Activated effector memory CD4-positive, alpha-beta T cell treated with anti-CD3 and anti-CD28 coated beads, Interleukin-2, amount 50 U/mL, for 16 hours (primary cell): ENCODE data around the gene EVI5.
"Not testable (repeated sequence)": the region's sequence is repeated elsewhere in the genome, so short reads cannot be mapped to it uniquely, and the experiment has no call there.

ENCODE experiments used
- DNase-seq: peaks from one replicate; pipeline ENCODE4 v3.0.0-alpha.2; 2020

The EVI5 gene

DNA sequence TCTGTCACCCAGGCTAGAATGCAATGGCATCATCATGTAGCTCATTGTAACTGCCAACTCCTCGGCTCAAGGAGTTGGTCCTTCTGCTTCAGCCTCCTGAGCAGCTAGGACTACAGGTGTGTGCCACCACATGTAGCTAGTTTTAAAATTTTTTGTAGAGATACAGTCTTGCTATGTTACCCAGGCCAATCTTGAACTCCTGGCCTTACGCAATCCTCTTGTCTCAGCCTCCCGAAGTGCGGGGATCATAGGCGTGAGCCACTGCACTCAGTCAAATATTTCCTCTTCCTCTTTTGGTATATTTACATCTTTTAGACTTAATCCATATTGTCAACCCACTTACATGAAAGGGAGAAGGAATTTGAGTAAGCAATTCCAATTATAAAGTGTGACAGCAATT lies 121.1 kb downstream of the EVI5 start:
- no peak for DNase-seq

DNA sequence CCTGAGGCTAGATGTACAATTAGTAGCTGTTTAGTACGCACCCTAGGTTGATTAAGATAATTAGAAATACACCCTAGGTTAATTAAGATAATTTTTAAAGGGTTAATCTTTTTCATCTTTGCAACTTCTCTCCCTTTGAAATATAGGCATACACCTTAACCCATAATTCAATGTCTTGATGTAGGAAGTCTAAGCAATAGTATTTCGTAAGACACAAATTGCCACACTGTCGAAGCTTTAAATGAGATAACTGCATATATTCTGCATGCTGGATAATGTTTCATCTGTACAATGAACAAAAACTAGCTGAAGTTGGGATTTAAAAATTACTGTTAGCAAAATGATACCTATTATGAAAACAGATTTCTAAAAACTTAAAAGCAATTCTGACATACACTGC lies 122.9 kb downstream of the EVI5 start:
- no peak for DNase-seq

DNA sequence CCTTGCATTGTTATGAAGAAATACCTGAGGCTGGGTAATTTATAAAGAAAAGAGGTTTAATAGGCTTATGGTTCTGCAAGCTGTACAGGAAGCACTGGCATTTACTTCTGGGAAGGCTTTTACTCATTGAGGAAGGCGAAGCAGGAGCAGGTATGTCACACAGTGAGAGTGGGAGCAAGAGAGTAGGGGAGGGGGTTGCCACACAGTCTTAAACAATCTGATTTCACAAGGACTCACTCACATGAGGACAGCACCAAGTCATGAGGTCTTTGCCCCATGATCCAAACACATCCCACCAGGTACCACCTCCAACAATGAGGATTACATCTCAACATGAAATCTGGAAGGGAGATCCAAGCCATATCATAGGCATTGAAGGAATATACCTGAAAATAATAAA lies 127.2 kb downstream of the EVI5 start:
- no peak for DNase-seq

DNA sequence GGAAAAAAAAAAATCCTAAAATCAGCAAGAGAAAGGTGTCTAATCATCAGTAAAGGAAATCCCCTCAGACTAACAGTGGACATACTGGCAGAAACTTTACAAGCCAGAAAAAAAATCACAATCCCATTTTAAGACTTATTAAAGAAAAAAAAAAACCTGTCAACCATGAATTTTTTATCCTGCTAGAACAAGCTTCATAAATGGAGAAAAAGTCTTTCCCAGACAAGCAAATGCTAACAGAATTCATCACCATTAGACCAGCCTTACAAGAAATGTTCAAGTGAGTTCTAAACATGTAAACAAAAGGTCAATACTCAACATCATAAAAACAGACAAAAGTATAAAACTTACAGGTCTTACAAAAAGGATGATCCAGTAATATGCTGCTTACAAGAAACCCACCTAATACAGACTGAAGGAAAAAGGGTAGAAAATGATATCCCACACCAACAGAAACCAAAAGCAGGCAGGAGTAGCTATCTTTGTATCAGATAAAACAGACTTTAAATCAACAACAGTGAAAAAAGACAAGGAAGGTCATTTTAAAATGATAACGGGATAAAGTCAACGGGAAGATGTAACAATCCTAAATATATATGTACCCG lies 129.6 kb downstream of the EVI5 start:
- DNase-seq: no peak

DNA sequence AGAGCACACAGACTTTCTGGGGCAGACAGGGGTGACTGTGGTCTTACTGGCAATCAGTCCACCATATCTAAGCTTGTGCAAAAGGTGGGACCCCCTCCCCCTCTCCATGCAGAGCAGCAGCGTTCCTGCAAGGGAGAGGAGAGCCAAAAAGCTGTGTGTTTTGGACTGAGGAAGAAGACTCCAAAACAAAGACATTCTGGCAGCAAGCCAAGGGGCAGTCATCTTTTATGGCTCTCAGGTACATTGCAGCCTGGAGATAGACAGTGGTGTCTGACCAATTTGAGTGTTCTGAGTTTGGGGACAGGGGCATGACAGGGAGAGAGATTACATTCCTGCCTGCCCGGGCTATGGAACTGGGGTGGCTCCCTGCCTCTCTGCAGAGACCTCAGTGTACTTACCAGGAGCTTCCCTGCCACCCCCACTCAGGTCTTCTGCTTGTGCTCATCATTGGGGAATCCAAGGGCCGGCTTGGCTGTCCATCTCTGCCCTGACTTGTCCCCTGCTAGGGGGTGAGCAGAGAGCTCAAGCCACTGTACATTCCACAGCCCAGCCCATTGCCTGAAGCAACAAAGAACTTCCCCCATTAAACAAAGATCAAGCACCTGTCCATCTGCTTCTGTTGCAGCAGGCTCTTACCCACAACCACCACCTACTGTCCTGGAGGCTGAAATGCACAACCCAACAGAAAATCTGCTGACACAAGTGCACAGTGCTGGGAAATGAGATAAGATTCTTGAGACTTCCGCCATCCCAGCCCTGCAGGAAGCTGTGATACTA lies 131.1 kb downstream of the EVI5 start:
- no peak for DNase-seq

DNA sequence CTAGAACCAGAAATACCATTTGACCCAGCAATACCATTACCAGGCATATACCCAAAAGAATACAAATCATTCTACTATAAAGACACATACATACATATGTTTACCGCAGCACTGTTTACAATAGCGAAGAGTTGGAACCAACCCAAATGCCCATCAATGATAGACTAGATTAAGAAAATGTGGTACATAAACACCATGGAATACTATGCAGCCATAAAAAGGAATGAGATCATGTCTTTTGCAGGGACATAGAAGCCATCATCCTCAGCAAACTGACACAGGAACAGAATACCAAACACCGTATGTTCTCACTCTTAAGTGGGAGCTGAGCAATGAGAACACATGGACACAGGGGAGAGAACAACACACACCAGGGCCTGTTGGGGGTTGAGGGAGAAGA lies 144.2 kb downstream of the EVI5 start:
- not testable (repeated sequence) for DNase-seq

DNA sequence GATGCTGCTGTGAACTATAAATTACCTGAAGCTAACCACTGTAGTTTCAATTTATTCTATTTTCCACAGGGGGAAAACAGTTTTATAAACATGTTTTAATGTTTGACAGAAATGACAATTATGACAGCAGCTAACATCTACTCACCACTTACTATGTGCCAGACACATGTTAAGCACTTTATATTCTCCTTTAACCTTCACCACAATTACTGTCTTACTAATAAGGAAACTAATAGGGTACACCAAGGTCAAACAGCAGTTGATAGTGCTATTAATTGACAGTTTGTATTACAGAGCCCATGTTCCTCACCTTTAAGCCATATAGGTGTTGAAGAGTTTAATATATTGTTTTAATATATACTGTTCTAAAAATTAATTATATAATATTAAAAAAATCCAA lies 146.4 kb downstream of the EVI5 start:
- no peak for DNase-seq

DNA sequence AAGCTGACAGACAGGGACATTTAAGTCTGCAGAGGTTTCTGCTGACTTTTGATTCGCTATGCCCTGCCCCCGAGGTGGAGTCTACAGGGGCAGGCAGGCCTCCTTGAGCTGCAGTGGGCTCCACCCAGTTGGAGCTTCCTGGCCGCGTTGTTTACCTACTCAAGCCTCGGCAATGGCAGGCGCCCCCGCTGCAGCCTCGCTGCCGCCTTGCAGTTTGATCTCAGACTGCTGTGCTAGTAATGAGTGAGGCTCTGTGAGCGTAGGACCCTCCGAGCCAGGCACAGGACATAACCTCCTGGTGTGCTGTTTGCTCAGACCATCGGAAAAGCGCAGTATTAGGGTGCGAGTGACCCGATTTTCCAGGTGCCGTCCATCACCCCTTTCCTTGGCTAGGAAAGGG lies 149.7 kb downstream of the EVI5 start:
- not testable (repeated sequence) for DNase-seq

DNA sequence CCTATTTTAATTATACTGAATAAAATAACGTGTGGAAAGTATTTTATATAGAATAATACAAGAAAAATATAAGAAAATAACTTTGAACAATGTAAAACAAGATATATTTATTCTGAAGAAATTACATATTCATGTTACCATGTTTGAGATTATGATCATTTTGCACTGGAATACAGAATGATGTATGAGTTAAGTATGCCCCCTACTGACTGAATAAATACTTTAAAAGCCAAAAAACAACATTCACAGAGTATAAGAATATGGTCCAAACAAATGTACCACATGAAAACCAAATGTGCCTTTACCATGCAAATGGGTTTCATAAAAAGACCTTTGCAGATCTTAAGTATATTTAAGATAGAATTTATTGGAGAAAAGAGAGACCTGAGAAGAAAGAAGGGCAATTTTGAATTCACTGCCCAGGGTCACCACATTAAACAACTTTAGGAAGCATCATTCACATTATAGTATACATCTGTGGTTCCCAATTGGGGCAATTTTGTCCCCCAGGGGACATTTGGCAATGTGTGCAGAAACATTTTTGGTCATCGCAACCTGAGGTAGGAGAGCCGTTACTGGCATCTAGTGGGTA lies 161.6 kb downstream of the EVI5 start:
- no peak for DNase-seq

DNA sequence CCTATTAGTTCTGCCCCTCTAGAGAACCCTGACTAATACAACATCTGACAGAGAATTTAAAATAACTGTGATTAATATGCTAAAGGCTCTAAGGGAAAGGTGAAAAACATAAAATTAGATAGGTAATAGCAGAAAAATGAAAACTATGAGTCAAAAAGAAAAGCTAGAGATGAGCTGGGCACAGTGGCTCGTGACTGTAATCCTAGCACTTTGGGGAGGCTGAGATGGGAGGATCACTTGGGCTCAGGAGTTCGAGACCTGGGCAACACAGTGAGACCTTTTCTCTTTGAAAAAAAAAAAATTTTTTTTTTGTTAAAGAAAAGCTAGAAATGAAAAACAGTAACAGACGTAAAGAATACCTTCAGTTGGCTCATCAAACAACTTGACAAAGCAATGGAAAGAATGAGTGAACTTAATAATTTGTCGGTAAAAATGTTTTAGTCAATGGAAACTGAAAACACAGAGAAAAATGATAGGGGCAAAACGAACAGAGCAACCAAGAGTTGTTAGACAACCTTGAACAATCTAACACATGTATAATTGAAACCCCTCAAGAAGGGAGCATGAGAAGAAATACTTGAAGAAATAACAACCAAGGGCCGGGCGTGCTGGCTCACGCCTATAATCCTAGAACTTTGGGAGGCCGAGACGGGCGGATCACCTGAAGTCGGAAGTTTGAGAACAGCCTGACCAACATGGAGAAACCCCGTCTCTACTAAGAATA lies 165.3 kb downstream of the EVI5 start:
- DNase-seq: no peak

DNA sequence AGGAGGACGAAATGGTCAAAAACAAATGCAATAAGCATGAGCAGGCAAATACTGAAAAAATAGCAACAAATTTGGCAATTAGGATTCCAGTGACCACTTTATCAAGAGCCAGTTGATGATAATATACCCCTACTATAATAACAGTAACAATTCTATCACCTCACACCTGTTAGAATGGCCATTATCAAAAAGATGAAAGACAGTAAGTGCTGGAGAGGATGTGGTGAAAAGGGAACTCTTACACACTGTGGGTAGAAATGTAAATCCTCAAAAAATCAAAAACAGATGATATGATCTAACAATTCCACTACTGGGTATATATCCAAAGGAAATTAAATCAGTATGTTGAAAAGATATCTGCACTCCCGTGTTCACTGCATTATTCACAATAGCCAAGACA lies 183.9 kb downstream of the EVI5 start:
- no peak for DNase-seq

DNA sequence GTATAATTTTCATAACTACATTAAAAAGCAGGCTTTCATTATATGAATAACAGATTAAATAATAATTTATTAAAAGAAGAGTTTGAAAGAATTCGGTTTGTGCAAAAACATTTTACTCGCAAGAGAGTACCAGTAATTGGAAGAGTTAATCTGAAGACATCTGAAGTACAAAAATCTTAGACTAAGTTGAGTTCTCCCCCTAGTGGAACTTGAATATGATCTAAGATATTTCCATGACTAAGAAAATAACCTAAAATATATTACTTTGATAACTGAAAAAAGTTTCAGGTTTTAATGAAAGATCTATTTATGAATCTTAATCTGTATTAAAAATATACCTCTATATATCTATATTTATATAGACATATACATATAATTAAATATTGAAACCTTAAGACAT lies 185.7 kb downstream of the EVI5 start:
- no peak for DNase-seq

DNA sequence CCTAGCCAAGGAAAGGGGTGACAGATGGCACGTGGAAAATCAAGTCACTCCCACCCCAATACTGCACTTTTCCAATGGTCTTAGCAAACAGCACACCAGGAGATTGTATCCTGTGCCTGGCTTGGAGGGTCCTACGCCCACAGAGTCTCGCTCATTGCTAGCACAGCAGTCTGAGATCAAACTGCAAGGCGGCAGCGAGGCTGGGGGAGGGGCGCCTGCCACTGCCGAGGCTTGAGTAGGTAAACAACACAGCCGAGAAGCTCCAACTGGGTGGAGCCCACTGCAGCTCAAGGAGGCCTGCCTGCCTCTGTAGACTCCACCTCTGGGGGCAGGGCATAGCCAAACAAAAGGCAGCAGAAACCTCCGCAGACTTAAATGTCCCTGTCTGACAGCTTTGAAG lies 195.5 kb downstream of the EVI5 start:
- not testable (repeated sequence) for DNase-seq

DNA sequence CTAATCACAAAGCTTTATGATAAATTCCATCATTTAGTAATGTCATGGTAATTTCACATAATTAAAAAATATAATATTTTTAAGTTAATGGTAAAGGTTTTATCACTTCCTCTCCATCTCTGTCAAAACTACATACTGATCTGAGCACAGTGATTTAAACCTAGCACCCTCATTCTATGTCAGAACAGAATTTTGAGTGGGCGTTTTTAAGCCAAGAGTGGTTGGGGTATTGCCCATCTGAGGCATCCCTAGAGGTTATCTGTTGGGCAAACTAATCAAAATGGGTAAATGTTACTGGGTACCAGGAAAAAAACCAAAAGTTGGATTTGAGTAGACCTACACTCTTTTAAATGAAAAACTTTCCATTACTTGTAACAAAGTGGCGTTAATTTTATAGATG lies 197.5 kb downstream of the EVI5 start:
- DNase-seq: no peak

DNA sequence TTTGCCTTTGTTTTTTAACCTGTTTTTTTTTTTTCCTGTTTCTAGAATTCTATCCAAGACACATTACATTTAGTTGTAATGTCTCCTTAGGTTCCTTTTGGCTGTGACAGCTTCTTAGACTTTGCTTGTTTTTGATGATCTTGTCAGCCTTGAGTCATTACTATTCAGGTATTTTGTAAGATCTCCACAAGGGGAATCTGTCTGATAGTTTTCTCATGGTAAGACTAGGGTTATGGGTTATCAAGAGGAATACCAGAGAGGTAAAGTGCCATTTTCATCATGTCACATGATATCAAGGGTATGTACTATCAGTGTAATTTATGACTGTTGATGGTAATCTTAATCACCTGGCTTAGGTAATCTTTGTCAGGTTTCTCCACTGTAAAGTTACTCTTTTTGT lies 199.1 kb downstream of the EVI5 start:
- DNase-seq: no peak

DNA sequence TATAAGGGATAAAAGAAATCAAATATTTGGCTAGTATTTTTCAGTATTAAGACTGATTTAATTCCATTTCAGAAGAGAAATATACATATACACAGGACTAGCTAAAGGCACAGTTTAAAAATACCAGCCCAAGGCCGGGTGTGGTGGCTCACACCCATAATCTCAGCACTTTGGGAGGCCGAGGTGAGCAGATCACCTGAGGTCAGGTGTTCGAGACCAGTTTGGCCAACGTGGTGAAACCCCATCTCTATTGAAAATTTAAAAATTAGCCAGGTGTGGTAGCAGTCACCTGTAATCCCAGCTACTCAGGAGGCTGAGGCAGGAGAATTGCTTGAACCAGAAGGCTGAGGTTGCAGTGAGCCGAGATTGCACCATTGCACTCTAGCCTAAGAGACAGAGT lies 200.1 kb downstream of the EVI5 start:
- DNase-seq: not testable (repeated sequence)

DNA sequence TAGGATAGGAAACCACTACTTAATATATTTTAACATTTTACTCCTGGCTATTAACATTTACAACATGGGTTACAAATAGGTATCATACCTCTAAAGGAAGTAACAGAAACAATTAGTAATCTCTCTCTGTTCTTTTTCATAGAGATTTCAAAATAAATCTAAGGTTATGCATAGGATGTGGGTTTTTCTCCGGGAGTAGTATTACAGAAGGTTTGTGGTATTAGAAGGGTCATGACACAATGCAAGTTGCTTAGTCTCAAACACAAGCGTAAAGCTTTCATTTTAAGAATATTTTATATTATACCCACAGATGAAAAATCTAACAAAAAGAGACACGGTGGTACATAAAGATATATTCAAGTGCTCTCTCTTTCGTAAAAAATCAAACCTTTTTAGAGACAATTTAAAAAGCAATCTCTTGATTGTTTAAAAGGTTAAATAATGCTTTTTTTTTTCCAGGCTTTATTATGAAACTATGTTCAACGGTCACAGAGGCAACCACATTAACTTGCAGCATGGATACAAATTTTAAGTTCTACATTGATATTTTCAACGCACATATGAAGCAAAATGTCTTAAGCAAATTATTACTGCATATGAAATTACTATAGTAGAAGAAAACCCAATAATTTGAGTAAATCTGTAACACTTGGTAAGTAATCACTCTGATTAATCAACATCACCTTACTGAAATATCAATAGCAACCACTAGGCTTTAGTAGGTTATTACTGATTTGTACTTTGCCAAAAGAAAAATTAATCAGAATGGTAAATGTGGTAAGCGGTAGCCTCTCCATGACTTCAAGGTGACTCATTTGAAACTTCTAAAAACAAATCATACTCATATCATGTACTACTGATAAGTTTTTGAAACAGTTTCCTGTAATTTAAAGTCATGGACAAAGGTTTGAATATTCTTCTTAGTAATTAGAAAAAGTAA lies 200.8 kb downstream of the EVI5 start:
- no peak for DNase-seq

DNA sequence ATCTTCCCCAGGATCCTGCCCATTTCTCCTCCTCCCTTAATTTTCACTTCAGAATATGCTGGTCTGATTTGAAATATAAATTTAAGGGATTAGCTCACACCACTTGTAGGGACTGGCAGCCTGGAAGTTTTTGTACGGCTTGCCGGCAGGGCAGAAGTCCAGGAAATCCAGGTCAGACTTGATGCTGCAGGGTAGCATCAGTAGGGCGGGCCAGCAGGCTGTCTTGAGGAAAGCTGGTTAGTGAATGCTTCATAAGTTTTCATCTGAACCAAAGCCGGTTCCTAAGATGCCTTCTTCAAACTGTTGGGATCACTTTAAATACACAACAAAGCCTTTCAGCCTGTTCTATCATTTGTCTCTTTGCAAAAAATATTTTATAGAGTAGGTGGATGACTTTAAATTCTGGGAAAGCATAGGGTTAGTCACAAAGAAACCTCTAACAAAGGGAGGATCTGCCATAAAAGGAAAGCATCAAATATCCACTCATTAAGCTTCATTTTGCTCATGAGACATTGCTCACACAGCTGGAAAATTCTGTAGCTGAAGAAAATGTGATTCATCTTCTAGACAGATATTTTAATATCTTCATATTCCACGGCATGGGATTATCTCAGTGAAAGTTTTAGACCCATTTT lies 207.5 kb downstream of the EVI5 start:
- DNase-seq: no peak

DNA sequence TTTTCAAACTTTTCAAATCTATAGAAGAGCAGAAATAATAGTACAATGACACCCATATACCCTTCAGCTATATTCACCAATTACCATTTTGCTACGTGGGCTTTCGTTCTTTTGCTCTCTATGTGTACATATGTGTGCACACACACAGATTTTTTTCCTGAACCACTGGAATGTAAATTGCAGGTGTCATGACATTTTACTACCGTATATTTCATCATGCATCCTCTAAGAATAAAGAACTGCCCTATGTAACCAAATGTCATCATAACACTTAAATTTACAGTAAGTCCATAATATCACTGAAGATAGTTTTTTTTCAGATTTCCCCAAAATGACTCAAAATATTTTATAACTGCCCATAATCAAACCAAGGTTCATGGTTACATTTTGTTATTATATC lies 209.8 kb downstream of the EVI5 start:
- no peak for DNase-seq

DNA sequence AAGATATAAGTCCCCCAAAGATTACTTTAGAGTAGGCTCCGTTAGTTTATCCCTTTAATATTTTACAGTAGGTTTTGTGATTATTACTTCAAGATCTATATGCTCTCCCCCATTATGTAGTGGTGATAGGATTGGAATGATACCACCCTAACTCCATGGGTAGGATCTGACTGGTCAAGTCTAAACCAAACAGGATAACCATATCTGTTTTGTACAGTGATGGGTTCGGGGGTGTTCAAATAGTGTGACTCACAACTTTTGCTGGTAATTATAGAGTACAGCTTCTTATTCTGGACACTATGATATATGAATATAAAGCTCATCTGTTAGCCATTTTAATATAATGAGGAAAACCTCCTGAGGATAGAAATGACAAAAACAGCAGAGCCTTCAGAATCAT lies 212.4 kb downstream of the EVI5 start:
- no peak for DNase-seq

DNA sequence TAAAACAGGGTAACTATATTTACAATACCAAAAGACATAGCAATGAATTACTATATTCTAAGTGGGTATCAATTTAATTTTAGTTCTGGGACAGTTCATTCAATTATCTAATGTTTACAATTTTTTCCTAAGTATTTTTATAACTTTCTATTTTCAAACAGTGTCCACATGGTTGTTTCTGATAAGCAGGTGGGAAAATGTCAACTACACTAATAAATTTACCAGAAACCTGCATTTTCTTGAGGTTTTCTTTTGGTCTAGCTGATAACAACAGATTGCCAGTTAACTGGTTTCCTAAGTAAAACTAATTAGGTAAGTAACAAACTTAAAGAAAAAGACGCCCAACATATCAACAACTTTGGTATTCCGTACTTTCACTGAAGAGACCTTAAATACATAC lies 213.3 kb downstream of the EVI5 start:
- DNase-seq: no peak

DNA sequence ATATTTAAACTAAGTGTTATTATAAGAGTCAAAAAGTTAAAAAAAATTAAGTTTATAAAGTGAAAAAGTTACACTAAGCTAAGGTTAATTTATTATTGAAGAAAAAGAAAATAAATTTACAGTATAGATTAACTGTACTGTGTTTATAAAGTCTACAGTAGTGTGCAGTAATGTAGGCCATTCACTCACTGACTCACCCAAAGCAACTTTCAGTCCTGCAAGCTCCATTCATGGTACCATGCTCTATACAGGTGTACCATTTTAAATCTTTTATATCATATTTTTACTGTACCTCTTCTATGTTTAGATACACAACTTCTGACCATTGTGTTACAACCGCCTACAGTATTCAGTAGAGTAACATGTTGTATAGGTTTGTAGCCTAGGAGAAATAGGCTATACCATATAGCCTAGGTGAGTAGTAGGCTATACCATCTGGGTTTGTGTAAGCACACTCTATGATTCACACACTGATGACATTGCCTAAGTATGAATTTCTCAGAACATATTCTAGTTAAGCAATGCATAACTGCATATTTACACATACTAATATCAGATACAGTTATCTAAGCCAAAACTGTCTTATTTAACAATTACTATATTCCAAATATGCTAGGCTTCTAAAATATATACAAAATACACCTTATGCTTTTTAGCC lies 217.6 kb downstream of the EVI5 start:
- no peak for DNase-seq
